Measurements from ENCODE around the gene CD7.

The CD7 gene

DNA sequence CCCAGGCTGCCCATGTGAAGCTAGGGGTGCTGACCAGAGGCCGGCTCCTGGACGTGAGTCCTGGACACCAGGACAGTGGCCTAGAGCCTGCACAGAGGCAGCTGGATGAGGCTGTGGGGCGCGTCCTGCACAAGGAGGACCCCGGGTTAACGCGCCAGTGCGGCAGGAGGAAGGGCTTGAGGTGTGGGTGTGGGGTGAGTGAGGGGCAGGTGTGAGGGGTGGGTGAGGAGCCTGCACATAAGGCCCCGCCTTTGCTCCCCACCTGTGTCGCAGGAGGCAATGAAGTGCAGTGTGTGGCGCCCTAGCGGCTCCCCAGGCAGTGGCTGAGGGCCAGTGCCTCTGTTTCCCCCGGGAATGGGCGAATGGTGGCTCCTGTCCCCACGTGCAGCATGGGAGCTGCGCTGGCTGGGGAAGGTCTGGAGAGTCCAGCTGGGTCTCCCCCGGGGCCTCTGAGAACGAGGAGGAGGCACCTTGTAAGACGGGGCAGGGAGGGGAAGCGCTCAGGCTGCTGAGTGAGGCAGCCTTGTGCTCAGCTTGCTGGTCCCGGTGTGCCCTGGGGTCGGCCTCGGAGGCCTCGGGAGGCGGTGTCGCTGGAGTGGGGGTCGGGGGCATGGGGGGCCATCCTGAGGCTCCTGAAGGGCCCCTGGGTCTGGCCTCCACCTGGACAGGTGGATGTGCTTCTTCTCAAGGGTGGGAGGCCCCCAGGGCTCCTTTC is 3.2 kb downstream of the CD7 start:
- no peak for DNase-seq

DNA sequence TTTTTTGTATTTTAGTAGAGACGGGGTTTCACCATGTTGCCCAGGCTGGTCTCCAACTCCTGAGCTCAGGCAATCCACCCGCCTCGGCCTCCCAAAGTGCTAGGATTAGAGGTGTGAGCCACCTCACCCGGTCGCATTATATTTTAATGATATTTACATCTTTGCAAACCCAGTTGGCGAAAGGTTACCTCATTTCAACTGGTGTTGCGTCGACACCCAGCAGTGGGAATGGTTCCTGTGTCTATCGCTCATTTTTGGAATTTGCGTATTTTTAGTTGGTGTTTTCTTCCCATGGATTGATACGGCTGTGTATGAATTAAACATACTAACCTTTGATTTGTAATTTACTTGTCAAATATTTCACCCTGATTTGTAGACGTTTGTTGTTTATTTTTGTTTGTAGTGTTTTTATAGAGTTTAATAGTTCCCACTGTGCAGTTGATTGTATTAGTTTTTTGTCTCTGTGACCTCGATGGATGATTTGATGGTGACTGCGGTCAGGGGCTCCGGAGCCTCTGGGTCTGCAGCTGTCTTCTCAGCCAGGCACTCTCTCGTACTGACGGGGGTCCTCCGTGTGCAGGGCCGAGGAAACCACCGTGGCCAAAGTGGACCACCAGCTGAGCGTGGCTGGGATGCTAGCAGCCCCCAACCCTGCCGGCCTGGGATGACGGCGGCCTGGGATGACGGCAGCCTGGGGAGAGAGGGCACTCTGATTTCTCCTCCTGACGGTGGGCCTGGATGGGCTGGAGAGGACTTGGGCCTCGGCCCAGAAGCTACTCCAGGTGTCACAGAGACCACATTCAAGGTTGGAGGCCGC is 4.0 kb downstream of the CD7 start:
- DNase-seq: no peak

DNA sequence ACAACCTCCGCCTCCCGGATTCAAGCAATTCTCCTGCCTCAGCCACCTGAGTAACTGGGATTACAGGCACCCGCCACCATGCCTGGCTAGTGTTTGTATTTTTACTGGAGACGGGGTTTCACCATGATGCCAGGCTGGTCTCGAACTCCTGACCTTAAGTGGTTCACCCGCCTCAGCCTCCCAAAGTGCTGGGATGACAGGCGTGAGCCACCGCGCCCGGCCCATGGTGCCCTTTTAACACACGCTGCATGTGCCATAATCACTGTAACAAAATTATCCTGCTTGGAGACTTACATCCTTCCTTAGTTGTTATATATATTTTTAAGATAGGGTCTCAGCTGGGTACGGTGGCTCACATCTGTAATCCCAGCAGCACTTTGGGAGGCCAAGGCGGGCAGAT is 5.4 kb downstream of the CD7 start:
- no peak for DNase-seq

DNA sequence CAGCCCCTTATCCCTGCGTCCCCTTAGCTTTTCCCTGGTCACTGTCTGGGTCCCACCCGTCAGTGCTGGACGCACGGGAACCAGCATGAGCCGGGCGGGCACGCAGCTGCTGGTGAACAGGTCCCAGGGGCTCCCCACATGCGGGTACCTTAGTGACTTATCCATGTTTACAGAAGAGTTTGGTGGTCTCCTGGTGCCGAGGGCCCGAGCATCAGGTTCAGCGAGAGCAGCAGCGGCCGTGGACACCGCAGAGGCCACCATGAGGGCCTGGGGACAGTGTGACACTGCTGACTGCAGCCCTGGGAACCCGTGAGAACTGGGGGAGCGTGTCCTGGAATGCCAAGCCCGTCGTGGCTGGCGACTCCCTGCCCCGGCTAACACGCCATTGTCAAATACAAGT is 6.5 kb downstream of the CD7 start:
- DNase-seq: no peak

DNA sequence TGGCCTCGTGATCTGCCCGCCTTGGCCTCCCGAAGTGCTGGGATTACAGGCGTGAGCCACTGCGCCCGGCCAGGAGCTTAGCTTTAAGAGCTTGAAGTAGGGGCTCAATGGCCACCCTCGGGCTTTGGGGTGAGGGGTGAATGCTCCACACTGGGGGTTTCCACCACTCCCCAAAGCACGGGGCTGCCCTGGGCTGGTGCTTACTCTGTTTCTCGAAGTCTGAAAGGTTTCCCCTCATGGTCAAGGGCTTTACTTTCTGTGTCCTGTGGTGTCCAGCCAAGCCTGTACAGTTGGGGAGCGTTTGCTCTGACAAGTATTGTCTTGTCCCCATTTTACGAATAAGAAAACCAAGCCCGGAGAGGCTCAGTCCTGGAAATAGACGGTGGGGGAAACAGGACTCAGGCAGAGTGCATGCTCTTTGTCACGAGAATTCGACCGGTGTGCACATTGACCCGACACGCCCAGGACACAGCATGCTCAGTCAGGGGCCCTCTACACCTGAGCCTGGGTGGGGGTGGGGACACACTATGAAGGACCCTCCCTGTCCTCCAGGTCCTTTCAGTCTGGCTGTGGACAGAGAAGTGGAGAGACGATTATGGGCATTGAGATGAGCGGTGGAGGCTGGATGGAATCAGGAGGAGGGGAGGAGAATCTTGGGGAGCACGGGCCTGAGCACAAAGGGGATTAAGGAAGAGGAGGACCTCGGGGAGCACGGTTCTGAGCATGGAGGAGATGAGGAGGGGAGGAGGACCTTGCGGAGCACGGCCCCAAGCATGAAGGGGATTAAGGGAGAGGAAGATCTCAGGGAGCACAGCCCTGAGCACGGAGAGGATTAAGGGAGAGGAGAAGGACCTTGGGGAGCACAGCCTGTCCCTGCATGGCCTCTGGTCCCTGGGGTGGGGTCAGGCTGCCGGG is 7.5 kb downstream of the CD7 start:
- DNase-seq: no peak

DNA sequence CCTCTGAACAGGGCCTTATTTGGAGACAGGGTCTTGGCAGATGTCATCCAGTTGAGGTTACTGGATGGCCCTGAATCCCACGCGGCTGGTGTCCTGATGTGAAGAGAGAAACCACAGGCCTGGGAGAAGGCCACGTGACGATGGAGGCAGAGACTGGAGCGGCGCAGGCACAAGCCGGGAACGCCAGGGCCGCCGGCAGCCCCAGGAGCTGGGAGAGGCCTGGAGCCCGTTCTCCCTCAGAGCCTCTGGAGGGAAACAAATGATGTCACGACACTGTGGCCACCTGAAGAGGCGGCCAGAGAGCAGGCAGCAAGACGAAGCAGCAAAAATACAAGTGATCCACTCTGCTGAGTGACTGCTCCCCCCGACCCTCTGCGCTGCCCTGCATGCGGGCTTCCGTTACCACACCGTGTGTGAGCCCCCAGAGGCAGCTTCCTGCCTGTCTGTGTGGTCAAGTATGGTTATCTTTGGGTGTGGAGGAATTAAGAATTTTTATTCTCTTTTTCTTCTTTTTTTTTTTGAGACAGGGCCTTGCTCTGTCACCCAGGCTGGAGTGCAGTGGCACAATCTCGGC is 11.6 kb downstream of the CD7 start:
- DNase-seq: no peak

DNA sequence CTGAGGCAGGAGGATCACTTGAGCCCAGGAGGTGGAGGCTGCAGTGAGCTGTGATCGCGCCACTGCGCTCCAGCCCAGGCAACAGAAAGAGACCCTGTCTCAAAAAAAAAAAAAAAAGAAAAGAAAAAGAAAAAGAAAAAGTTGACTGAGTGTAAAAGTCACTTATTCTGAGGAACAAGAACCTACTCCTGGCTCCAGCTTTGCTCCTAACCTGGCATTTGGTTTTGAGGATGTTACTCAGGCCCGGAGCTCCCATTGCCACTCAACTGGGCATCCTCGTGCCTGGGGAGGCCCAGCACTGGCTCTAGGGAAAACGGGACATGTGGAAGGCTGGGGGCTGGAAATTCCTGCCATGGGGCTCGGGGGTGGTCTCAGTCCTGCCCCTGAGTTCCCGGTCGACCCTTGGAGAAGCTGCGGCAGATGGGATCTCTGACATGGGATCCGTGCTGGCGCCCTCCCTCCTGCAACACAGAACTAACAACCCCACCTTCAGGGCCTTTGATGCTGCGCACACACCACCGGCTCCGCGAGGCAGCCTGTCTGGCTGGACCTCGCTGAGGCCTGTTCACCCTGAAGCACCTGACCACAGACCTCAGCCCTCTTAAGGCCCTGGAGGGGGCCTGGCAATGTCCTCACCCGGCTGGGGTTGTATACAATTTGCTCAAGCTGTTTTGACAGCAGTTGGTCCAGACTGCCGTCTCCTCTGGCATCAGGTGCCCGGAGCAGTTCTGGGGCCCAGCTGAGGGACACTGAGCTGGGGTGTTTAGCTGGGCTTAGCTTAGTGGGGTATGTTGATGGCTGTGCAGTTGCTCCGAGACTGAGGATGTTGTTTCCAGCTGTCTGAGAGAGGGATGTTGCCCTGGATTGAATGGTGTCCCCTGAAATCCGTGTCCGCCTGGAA is 12.3 kb downstream of the CD7 start:
- DNase-seq: no peak

DNA sequence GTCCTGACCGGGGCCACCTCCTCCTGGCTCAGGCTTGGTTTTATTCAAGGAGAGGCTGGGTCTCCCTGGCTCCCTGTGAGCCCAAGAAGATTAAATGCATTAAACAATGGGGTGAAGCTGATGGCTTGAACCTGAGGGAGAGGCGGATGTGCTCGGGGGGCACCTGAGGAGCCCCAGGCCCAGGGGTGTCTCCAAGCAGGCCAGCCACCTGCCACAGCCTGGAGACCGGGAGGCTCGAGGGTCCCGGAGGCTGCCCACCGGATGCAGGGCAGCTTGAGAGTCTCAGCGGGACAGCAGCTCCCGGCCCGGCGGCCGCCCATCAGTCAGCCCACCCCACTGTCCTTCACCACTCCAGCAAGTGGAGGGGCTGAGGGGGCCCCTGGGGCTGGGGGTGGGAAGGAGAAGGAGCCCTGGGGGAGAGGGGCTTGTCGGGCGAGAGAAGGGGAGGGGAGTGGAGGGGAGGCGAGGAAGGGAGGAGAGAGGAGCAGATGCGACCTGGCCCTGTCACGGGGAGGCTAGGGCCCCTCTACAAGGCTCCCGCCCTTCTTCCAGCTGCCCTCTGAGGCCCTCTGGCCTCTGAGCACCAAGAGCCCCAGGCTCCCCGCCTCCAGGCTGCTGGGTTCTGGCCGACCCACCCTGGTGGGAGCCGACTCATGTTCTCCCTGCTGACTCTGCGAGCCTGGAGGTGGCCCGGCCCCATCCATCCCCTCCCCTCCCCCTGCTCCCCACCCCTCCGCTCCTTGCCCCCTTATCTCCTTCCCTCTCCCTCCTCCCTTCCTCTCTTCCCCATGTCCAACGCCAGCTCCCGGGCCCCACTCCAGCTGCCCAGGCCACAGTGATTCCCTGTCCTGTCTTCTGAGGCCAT is 13.2 kb downstream of the CD7 start:
- no peak for DNase-seq

DNA sequence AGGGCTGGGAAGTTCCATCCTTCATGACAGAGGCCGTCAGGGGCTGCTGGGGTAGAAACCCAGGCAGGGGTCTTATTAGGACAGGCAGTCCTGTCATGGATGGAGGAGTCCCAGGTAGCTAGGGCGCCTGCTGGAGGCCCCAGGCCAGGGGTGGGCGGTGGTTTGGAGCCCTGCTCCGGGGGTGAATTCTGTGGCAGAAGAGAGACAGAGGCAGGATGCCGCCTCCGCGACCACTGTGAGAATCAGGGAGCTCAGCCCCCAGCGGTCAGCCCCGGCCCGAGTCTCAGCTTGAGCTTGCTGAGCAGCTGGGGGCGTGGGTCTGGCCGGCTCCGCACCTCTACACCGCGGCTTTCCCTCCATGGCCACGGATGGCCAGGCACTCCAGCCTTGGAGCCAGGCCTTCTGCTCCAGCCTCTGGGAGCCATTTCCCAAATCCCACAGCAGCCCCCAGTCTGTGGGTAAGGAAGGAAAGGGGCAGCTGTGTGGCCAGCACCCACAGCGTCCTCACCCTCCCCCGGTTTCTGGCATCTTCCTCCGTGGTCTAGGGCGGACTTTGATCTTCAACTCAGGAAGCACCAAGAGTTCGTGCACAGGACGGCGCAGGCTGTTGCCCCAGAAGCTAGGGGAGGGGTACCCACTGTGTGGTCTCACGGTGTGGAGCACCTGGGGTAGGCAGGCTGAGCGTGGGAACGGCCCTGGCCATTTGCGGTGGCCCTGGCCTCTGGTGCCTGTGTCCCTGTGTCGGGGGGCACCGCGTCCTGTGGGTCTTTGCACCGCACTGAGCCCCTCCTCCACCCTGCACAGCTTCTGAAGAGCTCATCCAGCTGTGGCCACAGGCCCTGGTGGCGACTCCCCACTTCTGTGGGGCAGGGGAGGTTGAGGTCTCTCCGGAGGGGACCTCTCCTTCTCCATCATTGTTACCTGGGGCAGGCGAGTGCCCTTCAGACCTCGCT is 14.1 kb downstream of the CD7 start:
- DNase-seq: no peak

DNA sequence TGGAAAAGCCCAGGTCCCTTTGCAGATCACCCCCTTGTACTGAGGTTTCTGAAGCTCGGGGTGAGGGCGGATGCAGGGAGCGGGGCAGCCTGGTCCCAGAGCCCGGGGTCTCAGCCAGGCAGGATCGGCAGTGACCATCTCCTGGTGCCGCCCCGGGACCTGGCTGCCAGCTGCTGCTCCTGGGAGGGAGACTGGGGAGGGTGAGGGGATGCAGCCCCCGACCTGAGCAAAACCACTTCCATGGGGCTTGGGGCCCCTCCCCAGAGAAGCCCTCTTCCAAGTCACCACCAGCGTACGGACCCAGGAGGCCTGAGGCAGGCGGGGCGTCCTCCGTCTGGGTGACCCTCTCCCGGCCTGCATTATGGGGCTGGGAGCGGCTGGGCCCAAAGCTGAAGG is 14.8 kb downstream of the CD7 start:
- no peak for DNase-seq

DNA sequence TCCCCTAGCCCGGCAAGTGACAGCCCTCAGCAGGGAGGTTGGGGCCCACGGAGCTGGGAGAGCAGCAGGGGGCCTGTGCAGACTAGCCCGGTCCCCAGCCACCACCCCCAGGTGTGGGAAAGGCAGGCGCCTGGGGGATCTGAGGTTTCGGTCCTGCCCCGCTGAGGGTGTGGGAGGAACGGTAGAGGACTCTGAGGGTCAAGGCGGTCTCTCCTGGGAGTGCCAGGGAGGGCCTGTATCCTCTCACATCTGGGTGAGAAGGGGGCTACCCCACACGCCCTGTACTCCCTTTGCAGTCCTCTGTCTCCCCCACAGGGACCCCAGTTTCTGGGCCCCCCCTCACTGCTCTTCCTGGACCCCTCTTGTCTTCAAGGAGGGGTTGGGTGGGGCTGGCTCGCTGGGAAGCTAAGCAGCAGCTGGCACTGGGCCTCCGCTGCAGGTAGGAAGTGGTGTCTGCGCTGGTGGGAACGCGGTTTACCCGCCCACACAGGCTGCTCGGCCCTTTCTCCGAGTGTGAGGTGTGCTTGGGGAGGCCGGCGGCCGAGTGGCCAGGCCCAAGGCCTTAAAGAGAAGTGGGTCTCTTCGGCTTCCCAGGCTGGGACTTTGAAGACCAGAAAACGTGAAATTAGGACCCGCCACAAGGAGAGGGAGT is 15.4 kb downstream of the CD7 start:
- peak; percentile 59 for DNase-seq

DNA sequence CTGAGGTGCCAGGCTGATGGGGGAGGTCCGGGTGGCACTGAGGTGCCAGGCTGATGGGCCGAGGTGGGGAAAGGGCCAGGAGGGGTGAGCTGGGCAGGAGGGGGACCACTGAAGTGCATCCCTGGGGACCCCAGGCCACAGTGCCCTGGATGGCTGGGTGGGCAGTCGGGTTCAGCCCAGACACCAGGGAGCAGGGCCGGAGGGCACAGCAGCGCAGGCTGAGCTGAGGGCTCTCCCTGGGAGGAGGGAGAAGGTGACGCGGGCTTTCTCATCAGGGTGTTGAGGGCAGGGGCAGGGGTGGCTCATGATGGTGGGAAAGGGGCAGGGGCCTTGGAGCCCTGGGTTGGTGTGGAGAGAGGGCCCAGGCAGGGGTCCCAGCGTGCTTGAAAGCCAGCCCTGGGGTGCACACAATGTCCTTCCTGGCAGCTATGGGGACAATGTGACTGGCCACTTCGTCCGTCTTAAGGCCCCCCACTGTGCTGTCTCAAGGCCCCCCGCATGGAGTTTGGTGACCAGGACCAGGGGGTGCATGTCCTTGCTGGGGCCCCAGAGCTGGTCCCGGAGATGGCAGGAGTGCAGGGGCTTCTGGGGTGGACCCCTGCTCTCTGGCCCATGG is 16.0 kb downstream of the CD7 start:
- DNase-seq: no peak

DNA sequence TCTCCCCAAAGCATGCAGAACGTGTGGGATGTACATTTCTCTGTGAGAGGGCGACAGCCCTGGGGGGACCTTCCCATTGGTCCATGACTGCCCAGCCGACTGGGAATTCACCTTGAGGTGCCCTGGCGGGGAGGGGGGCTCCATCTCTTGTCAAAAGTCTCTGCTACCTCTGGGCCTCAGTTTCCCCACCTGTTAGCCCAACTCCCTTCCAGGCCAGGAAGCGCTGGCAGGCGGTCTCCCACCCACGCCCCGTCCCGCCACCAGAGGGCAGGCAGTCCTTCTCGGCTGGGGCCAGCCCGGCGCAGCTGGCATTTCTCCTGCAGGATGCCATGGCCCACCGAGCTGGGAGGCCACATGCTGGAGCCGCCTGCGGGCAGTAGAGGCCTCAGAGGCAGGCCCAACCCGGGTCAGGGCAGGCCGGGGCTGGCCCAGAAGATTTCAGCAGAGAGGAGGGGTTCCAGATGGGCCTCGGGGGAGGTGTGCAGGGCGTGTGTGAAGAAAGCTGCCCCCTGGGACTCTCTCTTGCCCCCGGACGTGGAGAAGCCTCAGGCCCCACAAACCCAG is 16.6 kb downstream of the CD7 start:
- DNase-seq: peak; percentile 66

DNA sequence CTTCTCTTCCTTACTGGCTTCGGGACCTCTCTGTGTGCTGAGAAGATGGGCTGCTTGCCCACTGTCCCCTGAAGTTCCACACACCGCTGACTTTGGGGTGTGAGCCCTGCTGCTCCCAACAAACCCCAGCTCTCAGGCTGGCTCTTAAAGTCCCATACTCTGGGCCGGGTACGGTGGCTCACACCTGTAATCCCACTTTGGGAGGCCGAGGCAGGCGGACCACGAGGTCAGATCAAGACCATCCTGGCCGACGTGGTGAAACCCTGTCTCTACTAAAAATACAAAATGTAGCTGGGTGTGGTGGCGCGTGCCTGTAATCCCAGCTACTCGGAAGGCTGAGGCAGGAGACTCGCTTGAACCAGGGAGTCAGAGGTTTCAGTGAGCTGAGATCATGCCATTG is 17.2 kb downstream of the CD7 start:
- DNase-seq: no peak

DNA sequence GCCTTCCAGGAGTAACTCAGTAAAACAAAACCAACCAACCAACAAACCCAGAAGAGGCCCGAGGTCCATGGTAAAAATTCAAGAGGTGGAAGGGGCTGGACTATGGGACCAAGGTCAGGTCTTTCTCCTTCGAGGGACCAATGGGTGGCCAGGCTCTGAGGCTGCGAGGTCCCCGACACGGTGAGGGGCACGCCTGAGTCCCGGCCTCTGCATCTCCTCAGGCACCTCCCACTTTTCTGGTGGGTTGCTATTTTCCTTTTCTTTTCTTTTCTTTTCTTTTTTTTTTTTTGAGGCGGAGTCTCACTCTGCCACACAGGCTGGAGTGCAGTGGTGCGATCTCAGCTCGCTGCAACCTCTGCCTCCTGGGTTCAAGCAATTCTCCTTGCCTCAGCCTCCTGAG is 18.0 kb downstream of the CD7 start:
- peak; percentile 40 for DNase-seq

DNA sequence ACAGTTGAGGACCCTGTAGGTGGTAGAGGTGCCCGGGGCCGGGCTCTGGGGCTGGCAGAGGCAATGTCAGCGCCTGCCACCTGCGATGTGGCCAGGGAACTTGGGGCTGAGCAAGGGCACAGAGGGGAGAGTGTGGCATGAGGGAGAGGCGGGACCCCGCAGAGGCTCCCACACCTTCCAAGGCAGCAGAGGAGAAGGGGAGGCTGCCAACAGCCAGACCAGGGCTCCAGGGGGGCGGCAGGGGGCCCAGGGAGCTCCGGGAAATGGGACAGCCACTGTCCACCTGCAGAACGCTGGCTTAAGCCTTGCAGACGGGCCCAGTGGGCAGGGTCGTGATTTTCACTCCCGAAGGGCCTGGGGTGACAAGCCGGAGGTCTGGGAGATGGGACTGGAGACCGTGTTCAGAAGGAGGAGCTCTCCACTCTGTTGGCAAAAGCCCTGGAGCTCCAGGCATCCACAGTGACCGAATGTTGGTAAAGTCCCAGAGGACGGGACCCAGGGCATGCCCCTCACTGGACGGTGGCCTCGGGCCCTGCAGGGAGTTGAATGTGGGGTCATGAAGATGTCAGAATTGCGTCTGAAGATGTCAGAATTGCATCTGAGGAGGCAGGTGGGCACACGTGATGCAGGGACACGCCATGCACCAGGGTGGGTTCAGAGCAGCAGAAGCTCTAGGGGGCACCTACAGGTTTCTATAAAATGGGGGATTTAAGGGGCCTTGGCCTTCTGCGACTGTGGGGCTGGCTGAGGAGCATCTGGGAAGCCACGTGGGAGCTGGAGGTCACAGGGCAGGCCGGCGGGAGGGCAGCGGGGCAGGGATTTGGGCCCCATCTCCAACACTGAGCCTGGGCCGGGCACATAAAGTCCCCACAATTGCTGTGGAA is 18.6 kb downstream of the CD7 start:
- no peak for DNase-seq

Data from stimulated activated CD4-positive, alpha-beta T cell treated with anti-CD3 and anti-CD28 coated beads, Interleukin-12 subunit alpha, Interleukin-12 subunit beta, amount 100 ng/mL, for 4 hours (primary cell).